Hepatic stellate cell (primary cell): ENCODE data around the gene FSTL4.

Source experiments
- DNase-seq: peaks from one replicate; pipeline ENCODE4 v3.0.0; 2011; ENCODE audit warnings: low spot score

Gene FSTL4

DNA sequence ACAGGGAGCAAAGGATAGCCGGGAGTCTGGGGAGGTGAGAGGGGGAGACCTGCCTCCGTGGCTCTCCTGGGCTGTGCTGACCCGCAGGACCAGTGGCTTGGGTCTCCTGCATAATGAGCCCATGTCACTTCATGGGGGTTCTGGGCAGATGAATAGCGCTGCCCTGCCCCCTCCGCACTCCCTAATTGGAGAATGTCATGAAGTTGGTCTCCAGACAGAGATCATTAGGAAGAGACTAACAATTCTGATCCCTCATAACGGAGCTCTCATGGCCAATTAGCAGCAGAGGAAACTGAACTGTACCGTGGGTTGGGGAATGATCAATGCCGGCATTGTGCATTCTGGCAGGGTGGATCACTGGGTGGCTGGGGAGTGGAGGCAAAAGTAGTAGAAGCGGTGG lies 186.1 kb downstream of the FSTL4 start:
- DNase-seq: no peak

DNA sequence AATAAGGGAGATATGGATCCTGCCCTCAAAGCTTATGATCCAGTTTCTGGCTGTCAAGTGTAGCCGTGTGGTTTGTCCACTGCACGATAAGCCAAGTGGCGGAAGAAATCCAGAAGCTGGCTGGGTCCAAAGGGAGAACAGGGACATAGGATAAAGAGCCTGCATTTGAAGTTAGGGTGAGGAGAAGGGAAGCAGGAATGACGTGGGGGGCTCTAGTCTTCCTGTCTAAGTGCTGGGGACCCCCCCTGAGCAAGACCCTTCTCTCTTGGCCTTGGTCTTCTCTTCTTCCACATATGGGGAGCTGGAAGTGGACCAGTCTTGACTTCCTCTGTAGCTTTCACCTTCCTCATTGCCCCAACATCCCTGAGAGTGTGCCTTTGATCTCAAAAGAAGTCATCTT lies 186.6 kb downstream of the FSTL4 start:
- no peak for DNase-seq

DNA sequence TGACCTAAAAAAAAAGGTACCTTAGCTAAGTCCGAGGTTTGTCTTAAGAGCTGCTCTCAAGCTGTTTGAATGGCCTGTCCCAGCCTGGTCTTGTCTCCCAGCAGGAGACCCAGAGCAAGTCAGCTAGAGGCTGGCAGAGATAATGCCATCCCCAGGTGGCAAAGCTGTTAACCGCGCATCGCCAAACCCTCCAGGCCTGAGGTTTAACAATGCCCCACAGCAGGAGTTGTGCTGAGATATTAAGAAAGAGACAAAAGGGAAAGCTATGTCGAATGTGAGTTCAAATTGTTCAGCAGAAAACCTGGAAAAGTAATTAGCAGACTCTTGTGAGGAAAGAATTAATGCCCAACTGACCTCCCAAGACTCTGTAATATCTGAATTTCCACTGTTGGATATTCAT lies 187.1 kb downstream of the FSTL4 start:
- no peak for DNase-seq

DNA sequence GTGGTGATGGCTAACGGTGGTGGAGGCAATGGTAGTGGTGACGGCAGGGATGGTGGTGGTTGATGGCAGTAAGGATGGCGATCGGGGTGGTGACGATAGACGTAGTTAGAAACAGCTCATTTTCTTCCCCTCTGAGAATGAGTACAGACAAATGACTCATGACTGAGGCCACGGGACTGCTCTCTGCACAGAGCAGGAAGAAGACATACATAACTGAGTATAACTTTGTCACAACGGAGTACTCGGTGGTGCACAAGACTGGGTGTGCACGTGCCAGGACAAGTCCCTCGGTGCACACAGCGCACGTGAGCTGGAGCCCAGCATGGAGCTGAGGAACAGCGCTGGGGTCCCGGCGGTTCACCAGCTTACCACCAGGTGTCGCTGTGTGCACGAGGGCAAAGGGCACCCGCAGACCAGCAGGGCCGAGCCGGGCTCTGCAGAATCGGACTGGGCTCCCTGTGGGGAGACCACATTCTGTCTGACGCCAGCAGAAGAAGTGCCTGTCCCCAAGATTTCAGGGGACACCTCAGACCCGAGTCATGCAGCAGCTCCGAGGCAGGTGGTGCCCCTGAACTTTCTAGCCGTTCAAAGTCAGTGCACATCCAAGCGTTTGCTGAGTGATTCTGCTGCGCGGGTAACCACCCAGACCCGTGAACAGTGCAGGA lies 188.6 kb downstream of the FSTL4 start:
- peak; percentile 51 for DNase-seq

DNA sequence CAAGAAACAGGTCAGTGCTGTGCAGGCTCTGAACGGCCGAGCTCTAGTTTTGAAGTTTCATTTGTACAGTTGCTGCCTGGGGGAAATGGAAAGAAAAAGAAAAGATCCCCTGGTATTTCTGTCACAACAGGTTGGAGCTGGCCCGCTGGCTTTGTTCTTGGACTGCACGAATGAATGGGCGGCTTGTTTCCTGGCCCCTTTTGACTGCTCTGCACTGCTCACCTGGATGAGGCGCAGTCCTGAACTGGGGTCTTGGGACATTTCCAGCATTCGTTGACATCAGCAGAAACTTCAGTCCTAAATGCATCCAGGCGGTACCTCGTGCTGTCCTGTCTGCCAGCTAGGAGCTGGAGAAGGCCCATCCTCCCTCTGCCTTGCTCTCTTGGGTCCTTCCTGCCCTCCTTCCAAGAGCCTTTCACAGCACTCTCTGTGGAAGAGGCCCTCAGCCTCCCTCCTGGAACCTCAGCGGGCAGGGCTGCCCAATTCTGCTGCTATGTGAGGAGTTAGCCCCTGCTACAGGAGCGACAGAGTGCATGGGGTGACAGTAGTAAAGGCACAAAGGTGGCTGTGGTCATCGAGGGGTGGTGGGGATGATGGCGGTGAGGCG lies 189.2 kb downstream of the FSTL4 start:
- DNase-seq: no peak

DNA sequence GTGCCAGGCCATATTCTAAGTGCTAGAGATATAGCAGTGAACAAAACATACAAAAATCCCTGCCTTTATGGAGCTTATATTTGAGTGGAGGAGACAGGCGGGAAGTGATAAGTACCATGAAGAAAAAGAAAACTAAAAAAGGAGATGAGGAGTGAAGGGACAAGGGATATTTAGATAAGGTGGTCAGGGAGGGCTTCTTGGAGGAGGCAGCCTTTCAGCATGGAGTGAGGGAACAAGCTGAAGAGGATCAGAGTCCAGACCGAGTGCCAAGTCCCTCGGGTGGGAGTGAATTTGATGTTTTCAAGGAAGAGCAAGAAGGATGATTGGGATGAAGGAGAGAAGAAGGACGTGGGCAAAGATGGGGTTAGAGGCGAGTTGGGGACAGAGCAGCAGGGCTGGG lies 190.5 kb downstream of the FSTL4 start:
- DNase-seq: no peak

DNA sequence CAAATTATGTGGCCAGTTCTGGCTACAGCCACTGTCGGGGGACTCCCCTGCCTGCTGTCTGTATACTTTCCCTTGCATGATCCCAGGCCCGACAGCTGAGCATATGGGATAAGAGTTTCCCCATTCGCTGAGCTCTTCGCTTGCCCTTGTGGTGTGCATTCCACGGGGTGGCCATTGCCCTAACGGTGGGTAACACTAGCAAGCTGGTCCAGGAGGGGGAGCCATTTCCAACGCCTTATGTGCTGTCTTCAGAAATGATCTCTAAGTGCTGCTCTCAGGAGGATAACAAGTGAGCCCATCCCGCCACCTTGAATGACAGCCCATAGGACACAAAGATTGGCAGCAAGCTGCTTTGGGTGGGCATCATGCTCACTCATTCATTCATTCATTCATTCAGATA lies 190.9 kb downstream of the FSTL4 start:
- no peak for DNase-seq

DNA sequence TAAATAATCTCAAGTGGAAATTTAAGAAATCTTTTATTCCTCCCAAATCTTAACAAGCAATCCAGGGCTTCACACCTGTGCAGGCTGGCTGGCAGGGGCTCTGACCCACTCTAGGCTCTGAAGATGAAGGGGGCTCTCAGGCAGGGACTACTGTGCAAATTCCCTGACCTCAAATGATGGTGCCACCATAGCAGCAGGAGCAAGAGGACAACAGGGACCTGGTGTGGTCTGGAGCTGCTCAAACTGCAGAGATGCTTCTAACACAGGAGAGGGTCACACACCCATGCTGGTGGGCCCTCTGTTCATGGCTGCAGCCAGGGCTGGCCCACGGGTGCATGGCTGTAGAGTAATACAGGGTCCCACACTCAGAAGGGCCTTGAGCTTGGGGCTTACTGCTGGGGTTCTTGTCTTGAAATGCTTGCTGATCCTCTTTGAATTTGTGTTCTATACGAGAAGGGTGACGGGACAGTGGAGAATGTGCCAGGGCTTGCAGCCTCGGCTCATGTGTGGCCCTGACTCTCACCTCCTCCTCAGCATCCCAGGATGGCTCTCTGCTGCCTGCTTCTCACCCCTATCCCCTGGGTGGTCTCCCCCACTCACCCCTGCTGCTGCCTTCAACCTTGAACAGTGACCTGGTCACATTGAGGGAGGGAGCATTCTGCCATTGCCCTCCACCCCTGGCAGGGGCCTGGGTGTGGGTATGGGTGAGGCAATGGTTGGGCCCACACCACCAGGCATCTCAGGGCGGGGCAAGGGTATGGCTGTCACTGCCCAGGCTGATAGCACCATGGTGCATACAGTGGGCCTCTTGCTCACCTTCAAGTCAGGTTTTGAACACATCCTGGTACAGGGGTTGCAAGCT lies 191.7 kb downstream of the FSTL4 start:
- DNase-seq: no peak

DNA sequence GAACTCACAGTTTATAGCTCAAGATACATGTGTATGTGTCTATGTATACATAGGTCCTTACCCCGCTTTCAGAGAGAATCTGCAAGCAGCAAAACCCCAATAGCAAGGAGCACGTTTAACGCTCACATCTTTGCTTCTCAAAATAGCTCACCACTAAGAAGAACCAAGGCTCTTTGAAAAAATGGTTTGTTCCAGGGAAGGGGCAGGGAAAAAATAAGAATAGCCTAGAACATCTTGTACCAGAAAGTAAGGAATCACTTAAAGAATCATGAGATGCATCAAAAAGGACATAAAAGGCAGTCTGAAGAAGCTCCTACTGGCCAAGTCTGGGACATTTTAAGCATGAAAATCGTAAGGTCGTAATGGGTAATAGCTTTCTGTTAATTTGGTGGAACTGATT lies 196.4 kb downstream of the FSTL4 start:
- no peak for DNase-seq

DNA sequence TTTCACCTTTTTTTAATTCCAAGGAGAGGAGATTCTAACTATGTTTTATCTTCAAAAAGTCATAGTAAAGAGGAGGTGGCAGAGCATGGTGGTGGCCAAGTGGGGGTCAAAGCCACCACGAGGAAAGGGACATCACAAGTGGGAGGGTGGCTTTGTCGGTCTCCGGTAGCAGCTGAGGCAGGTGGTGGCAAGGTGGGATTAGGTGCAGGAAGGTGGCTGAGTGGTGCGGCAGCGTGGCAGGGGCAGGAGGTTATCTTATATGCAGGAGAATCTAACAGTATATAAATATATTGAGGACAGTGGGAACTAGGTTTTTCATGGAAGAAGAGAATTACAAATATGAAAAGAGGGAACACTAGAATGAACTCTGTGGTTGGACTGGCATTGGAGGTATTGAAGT lies 196.8 kb downstream of the FSTL4 start:
- no peak for DNase-seq

DNA sequence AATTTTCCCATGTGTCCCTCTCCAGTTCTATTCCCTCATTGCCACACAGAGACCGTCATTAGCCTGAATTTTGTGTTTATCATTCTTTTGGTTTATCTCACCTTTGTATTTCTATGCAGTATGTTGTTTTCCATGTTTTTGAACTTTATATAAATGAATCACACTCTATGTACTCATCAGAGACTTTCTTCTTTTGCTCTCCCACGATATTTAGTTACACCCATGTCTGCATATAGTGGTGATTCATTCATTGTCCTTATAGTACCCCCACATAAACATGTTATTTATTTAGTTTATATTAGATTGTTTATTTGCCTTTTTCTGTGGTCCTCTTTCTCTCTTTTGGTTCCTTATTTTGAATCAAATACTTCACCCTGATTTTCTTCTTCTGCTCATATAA lies 199.7 kb downstream of the FSTL4 start:
- no peak for DNase-seq

DNA sequence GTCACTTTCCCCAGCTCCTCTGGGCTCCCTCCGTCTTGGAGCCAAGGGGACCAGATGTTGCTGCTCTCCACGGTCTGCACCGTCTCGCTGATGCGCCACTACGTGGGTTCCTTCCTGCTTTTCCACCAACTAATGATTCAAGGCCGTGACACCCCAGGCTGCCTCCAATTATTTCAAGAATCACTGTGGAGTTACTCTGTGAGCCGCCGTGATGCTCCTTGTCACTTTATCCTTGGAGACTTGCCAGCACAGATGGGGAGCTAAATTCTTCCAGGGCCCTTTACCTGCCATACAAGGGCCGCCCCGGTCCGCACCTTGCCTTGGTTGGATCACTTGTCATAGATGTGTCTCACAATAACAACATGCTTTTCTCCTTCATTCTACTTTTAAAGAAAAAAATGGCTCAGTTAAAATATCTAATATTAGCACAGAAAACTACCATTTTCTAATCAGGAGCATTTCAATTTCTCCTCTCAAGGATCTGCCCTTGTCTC lies 202.0 kb downstream of the FSTL4 start:
- no peak for DNase-seq

DNA sequence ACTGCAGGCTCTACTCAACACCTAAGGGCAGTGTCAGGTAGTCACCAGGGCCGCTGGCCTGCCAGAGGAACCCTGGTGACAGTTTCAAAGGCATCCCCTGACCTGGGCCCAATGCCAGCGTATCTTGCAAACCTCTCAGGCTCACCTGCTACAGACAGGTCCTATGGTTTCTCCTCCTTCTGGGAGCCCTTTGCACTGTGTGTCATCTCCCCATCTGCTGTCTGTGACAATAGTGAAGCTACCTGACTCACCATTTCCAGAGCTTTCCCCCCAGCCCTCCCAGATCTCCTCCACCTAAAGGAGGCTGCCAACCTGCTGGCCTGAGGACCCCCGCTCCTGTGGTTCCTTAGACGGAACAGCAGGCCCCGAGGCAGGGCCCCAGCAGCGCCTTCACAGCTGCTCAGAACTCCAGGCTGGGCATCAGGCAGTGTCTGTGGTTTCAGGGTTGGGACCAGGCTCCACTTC lies 203.1 kb downstream of the FSTL4 start:
- DNase-seq: no peak

DNA sequence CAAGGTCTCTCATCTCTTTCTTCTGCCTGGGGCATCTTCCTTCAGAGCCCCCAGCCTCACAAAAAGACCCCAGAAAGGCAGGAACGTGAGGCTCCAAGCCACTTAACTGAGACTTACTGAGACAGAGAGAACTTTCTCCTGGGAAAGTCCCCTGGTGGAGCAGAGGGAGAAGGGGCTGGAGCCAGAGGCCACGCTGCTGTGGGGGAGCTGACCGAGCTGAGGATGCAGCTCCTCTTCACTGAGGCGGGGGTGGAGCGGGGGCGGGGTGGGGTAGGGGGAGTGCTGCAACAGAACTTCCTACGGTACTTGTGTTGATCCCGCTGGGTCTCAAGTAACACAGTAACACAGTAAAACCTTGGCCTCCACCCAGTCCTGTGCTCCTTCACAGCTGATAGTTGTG lies 204.0 kb downstream of the FSTL4 start:
- DNase-seq: no peak

DNA sequence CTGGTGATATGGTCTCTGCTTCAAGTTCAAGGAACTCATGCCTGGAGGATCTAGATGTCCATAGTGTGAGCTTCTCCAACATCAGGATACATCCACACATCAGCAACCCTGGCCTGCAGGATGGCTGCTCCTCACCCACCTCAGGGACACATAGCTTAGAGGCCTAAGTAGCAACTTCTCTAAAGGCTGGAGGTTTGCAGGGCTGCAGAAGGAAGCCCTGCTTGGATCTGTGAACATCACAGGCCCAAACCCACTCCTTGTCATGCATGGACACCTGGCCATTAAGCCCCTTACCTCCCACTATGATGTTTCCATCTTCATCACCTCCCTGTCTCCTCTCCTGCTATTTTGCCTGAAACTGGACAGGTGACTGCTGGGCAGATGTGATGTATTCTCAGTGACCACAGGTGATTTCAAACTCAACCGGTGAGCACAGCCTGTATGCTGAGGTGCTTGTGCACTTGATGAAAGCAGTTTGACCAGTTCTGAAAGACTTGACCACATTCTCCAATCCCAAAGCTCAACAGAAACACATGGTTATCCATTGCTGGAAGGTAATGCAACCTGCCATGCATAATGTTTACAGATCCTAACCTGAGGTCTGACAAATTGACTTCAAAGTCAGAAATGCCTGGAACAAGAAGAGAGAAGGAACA lies 205.2 kb downstream of the FSTL4 start:
- no peak for DNase-seq

DNA sequence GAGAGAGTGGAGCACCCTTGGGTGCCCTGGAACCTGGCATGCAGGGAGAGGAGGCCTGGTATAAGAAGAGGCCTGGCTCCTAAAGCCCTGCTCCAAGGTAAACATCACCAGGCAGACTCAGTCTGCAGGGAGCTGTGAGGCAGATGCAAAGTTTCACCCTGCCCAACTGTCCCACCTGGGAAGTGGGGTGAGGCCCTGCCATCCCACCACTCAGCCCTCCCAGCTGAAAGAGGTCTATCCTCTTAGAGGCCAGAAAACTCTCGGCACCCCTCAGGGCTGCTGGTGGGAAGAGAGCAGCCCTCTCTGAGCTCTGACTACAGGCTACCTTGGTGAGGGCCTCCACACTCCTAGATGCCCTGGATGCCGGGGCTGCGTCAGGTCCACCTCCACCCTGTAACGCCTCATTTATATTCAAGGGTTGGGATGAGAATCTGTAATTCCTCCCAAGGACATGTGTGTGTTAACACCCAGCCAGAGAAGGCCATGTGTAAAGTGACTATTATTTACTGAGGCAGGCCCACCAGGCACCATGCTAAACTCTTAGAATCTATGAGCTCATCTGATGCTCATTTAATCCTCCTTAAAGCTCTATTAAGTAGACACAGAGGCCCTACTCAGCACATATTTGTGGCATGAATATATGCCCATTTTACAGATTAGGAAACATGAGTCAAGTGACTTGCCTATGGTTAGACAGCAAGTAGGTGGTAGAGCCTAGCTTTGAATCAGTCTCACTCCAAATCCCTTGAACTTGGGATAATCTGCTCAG lies 205.9 kb downstream of the FSTL4 start:
- no peak for DNase-seq

DNA sequence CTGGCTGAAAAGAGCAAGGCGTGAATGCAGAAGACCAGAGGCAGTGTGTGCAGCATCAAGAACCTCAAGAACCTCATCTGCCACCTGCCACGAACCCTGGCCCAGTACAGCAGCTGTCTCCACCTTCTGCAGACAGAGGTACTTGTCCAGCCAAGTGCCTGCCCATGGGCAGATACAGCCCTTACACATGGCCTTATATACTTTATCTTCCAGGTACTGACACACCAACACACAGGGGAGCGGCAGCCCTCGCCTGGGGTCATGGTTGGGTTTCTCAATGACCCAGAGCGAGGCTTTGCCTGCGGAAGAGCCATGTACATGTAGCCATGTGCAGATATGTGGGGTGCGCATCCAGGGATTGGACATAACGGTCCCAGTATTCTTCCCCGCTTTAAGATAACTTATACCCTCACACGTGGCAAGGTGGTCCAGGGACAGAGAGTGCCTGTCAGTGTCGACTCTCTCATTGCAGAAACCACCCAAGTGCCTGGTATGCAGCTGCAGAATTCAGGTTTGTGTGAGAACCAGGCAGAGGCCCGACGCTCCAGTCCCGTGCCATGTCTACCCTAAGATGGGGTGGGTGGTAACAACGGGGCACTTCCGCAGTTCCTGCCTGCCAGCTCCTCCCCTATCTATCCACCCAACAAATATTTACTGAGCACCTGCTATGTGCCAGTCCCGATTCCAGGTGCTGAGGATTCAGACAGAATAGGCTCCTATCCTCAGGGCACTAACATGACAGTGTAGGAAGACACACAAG lies 206.9 kb downstream of the FSTL4 start:
- no peak for DNase-seq

DNA sequence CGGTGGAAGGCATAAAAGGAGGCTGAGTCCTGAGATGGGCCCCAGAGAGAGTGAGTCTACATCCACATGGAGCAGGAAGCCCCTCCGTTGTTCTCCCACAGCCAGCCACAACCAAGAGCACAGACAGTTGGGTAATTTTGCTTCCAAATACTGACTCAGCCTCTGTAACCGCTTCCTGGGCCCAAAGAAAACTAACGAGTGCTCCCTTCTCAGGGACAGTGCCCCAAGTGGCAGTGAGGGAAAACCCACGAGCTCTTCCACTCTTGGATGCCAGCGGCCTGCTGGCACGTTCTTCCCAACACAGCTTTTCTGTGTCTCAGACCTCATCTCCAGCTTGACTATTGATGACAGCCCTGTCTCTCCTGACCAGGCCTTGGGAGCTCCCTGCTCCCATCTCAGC lies 207.6 kb downstream of the FSTL4 start:
- no peak for DNase-seq

DNA sequence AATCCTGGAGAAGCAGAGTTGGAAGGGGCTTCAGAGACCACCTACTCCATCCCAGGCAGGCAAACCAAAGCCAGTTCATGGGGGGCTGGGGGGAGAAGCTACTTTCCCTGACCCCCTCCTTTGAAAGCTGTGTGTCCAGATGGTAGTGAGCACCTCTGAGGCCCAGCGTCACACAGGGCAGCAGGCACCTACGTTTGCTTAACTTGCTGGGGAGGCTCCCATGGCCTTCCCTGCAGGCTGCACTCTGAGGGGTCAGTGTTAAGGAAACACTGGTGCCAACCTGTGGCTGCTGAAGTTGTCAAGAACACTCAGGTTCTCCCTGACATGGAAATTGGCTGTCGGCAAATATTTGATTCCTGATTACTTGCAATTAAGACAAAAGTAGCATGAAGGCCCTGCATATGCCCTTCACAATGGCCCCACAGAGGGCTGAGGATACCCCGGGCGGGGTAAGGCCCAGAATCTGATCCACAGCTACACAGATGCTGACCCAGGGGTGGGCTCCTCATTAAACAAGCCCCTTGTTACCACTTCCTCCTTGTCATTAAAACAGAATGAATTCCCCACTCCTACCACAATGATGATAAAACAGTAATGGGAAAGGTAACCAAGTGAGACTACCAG lies 208.5 kb downstream of the FSTL4 start:
- DNase-seq: no peak

DNA sequence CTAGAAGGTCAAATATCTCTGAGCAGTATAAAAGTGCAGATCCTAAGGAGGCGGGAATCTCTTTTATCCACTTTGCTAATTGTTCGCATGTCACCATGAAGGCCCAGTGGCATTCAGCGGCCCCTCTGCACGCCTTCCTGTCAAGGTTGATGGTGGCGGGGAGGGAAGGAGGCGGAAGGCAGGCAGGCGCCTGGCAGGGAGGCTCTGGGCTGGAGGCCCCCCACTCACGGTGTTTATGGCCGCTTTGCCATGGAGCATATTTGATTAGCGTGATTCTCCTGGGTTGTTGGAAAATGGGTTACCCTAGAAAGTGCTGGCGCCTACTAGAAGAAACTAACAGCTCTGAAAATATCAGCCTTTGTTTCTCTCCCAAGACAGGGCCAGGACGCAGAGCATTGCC lies 209.6 kb downstream of the FSTL4 start:
- no peak for DNase-seq
